HuH-7 (cell line): ENCODE data around the gene SLITRK5.
A peak's percentile ranks its signal among the peaks of the same experiment; 100 is the strongest.

Experiments used
- DNase-seq: peaks from one replicate; pipeline ENCODE4 v3.0.0; 2011; ENCODE audit warnings: low spot score

Gene SLITRK5, protein sequence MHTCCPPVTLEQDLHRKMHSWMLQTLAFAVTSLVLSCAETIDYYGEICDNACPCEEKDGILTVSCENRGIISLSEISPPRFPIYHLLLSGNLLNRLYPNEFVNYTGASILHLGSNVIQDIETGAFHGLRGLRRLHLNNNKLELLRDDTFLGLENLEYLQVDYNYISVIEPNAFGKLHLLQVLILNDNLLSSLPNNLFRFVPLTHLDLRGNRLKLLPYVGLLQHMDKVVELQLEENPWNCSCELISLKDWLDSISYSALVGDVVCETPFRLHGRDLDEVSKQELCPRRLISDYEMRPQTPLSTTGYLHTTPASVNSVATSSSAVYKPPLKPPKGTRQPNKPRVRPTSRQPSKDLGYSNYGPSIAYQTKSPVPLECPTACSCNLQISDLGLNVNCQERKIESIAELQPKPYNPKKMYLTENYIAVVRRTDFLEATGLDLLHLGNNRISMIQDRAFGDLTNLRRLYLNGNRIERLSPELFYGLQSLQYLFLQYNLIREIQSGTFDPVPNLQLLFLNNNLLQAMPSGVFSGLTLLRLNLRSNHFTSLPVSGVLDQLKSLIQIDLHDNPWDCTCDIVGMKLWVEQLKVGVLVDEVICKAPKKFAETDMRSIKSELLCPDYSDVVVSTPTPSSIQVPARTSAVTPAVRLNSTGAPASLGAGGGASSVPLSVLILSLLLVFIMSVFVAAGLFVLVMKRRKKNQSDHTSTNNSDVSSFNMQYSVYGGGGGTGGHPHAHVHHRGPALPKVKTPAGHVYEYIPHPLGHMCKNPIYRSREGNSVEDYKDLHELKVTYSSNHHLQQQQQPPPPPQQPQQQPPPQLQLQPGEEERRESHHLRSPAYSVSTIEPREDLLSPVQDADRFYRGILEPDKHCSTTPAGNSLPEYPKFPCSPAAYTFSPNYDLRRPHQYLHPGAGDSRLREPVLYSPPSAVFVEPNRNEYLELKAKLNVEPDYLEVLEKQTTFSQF

DNA sequence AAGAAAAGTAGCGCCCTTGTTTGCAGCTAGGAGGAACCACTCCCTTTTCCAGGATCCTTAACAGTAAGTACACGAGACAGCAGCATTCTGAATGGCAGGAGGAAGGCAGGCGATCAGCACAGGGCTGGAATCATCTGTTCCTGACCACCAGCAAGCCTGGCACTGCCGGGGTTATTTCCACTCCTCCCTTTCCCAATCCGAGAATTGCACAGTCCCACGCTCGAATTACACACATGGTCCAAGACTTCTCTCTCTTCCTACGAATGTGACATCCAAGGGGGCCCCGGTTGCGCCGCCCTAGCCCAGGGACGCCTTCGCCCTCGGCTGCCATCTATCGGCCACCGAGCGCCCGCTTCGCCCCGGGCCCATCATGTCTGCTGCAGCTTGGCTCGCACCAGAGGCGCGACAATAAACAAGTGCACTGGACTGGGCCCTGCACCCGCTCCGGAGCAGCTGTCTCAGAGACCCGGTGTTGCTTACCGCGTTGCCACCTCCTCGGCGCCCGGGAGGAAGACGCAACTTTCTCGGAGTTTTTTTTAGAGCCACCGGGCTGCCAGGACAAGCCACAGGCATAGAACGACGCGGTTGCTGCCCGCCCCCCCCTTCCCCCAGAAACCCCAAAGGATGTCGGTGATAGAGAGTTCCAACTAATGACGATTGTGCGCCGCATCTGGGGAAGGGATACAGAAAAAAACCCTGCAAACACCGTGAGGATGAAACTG is at the start of gene SLITRK5:
SLITRK5 (plus strand) TSS at position 341 of the 722 bp plus-strand sequence. CDS start 4,018 bp downstream, outside the sequence.
- peak; percentile 65 for DNase-seq

DNA sequence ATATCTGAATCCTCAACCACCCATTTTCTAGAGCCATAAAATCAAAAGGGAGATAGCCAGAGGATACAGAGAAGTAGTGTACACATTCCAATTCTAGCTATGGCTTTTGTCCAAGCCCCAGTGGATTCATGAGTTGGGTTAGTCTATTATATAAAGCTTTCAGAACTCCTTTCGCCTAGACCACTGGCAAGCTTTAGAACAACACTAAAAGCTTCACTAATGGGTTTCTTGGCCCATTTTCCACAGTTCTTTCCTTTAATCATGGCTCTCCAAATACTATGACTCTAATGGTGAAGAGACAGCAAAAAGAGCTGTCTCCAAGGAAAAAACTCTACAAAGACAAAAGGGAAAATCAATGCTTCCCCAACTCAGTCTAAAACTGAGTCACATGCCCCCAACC is 48.2 kb upstream of the SLITRK5 start:
- DNase-seq = no peak

DNA sequence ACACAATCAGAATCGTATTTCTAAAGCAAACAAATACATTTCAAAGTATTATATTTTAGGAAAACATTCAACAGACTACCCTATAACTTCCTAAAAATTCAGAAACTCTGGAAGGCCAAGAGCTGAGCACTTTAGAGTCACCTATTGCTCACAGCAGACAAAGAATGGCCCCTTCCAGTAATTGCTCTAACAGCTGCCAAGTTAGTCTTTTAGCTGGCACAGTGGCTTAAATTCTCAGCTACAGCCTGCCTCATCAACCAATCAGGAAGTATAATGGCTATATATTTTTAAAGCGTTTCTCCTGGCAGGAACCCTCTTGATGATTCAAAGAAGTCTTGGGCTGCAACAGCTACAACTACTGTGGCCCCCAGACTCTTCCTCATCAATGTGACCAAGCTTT is 14.9 kb upstream of the SLITRK5 start:
- DNase-seq = no peak

DNA sequence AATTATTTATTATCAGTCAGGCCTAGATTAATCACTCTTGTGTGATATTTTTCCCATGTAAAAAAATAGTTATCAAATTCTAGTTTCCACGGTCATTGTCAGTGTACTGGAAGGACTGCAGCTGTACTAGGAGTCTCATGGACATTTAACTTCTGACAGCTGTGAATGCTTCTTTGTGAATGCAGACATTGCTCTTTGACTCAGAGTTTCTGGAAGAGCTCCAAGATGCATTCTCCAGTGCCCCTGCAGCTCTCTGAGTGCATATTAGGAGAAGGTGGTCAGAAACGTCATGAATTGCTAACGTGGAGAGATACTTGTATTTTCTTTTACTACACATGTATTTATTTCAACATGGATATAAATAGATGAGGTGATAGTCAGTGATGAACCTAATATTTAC is 9.7 kb upstream of the SLITRK5 start:
- no peak for DNase-seq

DNA sequence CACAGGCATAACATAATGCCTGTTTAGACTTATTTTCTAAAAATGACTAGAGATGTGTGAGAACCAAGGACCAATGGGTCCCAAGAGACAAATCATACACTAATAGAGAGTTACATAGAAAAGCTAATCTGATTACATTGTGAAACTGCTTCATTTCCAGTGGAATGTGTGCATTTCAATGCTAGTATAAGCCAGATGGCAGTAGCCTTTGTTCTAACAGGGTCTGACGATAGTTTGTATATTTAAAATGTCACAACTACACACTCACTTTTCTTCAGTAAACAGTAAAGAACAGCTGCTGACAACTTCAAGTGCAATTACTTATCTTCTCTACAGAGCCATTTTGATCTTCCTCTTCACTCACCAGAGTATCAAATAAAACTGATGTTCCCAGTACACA is 4.3 kb upstream of the SLITRK5 start:
- no peak for DNase-seq

DNA sequence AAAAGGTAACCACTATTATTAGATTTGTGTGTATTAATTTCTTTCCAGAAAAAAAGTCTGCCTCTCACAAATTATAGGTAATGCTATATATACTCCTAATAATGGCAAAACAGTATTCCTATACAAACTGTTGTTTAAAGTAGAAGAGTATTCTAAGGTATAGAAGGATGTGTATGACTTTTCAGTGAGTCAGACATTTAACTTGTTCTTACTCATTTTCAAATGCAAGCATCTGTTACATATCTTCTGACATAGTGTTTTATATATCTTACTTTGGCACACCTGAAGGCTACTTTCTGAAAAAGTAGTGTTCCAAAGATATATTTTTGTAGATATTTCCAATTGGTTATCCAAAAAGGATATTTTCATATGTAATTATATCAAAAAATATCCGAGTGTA is 3.5 kb upstream of the SLITRK5 start:
- no peak for DNase-seq

DNA sequence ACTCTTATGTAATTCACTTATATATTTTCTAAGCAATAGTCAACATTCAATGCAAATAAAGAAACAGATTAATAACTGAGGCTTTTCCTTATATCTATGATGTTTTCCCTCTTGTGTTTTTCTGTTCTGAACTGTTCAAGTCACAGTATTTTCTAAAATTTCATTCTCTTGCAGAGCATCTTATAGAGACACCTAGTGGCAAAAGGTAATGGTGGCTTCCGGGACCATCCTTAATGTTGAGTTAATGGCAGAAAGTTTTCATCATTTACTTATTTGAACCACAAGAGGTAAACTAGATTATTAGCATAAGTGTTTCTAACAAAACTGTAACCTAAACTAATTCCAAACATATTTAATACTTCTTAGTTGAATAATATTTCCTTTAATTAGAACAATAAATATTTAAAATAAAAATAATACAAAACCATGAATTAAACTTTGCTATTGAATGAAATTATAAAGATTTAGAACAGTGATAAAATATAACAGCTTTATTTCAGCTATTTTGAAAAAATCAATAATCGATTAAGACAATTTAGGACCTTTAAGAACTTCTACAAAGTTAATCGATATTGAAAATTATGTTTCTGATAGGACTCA is 1.7 kb upstream of the SLITRK5 start:
- DNase-seq = no peak

DNA sequence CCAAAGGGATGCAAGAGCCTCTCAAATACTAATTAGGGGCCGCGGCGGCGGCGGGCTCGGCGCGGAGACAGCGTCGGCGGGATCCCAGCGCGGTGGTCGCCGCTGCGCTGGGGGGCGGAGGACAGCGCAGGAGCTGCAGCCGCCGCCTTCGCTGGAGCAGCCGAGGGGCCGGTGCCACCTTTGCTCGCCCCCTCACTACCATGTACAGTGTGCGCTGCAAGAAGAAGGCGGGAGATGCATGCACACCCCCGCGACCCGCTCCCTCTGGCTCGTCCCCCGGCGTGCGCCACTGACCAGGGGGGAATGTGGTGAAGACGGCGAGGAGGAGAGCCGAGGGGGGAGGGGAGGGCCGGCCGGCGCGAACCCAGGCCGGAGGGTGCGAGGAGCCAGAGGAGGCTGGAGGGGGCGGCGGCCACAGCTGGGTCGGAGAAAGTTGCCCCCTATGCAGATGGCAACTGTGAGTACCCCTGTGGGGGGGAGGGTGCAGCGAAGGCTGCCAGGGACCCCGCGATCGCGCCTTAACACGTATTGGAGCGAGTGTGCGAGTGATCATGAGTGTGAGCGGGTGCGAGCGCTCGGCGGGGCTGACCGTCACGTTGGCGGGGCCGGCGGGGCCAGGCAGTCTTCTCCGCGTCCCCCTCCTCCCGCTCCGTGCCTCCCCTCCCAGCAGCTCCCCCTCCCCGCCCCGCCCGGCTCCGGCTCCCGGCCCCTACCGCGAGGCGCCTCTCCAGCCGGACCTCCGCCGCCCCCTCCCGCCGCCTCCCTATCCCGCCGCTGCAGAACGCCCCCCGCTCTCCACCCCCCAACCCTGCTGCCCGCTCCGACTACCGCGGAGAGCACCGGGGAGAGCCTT is 808 bp downstream of the SLITRK5 start:
- no peak for DNase-seq

DNA sequence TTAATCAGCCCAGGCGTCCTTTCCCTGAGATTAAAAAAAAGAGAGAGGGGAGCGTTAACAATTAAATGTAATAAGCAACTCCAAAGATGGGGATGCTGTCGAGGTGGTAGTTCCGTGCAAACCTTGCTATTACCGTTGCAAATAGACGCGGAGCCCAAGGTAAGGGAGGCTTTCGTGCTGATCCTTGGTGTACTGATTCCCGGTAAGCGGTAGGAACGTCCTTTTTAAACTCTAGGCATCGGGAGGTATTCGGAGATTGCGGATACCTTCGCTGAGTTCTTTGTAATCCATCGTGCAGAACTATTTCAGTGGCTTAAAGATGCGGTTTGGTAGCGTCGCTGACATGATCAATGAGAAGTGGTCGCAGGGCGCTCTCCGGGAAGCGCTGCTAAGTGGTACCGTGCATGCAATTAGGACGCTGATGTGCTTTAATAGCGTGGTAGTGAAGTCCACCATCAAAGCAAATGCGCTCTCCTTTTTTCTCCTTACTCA is 3.1 kb downstream of the SLITRK5 start:
- DNase-seq = no peak

DNA sequence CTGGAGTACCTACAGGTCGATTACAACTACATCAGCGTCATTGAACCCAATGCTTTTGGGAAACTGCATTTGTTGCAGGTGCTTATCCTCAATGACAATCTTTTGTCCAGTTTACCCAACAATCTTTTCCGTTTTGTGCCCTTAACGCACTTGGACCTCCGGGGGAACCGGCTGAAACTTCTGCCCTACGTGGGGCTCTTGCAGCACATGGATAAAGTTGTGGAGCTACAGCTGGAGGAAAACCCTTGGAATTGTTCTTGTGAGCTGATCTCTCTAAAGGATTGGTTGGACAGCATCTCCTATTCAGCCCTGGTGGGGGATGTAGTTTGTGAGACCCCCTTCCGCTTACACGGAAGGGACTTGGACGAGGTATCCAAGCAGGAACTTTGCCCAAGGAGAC is 4.7 kb downstream of the SLITRK5 start:
- no peak for DNase-seq

DNA sequence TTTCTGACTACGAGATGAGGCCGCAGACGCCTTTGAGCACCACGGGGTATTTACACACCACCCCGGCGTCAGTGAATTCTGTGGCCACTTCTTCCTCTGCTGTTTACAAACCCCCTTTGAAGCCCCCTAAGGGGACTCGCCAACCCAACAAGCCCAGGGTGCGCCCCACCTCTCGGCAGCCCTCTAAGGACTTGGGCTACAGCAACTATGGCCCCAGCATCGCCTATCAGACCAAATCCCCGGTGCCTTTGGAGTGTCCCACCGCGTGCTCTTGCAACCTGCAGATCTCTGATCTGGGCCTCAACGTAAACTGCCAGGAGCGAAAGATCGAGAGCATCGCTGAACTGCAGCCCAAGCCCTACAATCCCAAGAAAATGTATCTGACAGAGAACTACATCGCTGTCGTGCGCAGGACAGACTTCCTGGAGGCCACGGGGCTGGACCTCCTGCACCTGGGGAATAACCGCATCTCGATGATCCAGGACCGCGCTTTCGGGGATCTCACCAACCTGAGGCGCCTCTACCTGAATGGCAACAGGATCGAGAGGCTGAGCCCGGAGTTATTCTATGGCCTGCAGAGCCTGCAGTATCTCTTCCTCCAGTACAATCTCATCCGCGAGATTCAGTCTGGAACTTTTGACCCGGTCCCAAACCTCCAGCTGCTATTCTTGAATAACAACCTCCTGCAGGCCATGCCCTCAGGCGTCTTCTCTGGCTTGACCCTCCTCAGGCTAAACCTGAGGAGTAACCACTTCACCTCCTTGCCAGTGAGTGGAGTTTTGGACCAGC is 5.3 kb downstream of the SLITRK5 start:
- DNase-seq = no peak

DNA sequence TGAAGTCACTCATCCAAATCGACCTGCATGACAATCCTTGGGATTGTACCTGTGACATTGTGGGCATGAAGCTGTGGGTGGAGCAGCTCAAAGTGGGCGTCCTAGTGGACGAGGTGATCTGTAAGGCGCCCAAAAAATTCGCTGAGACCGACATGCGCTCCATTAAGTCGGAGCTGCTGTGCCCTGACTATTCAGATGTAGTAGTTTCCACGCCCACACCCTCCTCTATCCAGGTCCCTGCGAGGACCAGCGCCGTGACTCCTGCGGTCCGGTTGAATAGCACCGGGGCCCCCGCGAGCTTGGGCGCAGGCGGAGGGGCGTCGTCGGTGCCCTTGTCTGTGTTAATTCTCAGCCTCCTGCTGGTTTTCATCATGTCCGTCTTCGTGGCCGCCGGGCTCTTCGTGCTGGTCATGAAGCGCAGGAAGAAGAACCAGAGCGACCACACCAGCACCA is 5.9 kb downstream of the SLITRK5 start:
- no peak for DNase-seq

DNA sequence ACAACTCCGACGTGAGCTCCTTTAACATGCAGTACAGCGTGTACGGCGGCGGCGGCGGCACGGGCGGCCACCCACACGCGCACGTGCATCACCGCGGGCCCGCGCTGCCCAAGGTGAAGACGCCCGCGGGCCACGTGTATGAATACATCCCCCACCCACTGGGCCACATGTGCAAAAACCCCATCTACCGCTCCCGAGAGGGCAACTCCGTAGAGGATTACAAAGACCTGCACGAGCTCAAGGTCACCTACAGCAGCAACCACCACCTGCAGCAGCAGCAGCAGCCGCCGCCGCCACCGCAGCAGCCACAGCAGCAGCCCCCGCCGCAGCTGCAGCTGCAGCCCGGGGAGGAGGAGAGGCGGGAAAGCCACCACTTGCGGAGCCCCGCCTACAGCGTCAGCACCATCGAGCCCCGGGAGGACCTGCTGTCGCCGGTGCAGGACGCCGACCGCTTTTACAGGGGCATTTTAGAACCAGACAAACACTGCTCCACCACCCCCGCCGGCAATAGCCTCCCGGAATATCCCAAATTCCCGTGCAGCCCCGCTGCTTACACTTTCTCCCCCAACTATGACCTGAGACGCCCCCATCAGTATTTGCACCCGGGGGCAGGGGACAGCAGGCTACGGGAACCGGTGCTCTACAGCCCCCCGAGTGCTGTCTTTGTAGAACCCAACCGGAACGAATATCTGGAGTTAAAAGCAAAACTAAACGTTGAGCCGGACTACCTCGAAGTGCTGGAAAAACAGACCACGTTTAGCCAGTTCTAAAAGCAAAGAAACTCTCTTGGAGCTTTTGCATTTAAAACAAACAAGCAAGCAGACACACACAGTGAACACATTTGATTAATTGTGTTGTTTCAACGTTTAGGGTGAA is 6.6 kb downstream of the SLITRK5 start:
- DNase-seq = no peak

DNA sequence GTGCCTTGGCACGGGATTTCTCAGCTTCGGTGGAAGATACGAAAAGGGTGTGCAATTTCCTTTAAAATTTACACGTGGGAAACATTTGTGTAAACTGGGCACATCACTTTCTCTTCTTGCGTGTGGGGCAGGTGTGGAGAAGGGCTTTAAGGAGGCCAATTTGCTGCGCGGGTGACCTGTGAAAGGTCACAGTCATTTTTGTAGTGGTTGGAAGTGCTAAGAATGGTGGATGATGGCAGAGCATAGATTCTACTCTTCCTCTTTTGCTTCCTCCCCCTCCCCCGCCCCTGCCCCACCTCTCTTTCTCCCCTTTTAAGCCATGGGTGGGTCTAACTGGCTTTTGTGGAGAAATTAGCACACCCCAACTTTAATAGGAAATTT is 7.2 kb downstream of the SLITRK5 start:
- no peak for DNase-seq

DNA sequence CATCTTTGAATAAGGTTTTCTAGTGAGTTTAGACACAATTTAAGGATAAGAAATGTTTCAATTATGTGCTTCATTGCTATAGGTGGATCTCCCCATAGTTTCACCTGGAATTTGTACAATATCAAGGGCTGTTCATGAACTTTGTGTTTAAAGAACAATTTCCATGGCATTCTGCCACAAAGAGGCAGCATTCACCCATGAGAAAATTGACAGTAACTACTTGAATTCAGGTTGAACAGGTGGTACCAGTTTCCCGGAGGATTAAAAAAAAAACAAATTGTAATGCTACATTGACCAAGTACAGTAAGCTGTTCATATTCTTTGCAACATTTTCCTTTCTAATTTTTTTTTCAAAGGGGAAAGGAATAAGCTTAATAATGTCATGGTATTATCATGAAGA is 9.1 kb downstream of the SLITRK5 start:
- DNase-seq = no peak

DNA sequence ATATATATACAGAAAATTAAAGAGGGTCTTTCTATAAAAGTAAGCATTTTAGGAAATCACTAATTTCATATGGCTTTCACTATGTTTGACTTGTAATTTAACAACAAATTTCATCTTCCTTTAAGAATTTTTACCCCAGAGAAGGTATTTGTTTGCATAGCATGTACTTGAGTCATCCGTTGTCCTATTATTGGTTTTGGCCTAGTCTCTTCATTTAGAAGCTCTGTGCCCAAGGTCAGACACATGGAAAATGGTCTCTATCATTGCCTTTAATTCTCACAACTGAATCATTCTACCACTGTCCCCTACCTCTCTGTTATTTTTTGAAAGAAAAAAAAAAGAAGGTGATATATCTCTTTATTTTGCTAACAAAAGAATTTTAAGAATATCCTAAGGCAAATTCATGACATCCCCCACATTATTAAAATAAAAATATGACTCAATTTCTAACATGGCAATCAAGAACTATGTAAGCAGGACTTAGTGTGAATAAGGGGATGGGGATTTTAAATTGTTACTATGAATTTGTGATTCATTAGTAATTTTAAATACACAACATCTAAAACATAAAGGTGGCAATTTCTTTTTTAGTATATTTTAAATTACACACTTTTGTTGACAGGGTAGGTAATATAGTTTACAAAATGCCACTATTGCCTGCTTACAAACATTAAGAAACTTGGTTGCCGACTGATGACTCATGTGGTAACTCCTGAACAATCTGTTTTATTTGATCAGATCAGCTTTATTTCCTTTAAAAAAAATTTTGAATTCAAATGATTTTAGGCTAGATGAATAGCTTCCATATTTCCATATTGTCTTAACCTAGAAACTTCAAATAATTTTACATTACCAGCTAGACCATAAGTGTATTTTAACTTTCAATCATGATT is 13.9 kb downstream of the SLITRK5 start:
- no peak for DNase-seq

DNA sequence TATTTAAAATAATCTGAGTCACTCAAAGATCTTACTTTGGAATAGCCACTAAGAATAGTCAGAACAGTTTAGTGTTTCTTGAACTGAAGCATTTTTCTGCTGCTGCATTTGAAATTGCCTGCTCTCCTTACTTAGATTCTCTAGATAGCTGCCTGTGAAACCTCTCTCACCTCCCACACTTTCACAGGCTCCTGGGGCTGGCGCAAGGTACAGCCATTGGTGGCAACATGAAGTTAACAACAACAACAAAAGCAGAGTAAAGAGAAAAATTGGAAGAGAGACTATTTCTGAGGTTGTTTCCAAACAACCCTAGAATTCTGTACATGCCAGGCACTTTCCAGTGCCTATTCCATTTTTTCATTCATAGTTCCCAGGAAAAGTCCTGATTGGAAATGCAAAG is 25.3 kb downstream of the SLITRK5 start:
- DNase-seq = no peak

DNA sequence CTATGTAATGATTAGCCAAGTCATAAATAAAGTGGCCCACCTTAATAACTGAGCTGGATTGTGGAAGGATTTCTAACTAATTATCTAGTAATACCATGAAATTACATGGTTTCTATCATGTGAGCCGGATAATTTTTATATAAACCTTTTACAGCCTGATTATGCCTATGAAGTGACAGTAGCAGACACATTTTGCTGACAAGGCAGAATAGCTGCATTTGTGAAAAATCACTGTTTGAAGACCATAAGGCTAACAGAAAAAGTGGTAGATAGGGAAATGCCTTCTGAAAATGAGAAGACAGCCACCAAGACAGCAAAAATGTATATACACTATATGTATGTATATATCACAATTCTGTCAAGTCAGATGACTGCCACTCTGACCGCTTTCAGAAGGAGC is 27.1 kb downstream of the SLITRK5 start:
- no peak for DNase-seq
